Neural cell (in vitro differentiated cells): Measurements from ENCODE around the gene ATF7IP.
"Not testable (repeated sequence)": the region's sequence is repeated elsewhere in the genome, so short reads cannot be mapped to it uniquely, and the experiment has no call there.

Experiments used
- EZH2 ChIP-seq: fragments of 200-600, 300-800 bp; shearing (Covaris generic), sonication (generic); IDR thresholded peaks from 2 replicates; pipeline ENCODE4 v1.6.1; 2014; ENCODE audit warnings: antibody characterized with exemption, low read length, borderline replicate concordance, mild to moderate bottlenecking; ENCODE audit not compliant: insufficient read depth, poor library complexity, severe bottlenecking
- POLR2AphosphoS5 ChIP-seq: IDR thresholded peaks from 2 replicates; pipeline ENCODE4 v1.6.1; 2012
- REST ChIP-seq: IDR thresholded peaks from 2 replicates; pipeline ENCODE4 v1.6.1; 2012; ENCODE audit warnings: borderline replicate concordance

GRCh38 chr12:14405407-14405806 is 39.9 kb downstream of the ATF7IP start:
- TF ChIP-seq POLR2AphosphoS5, EZH2, REST: not testable (repeated sequence)
